NCI-H748 treated with DMSO at 0.1 percent for 48 hours (cell line): ENCODE results near the gene LHFPL2.

Experiments
- DNase-seq: peaks from one replicate; lab custom pipeline; 2025; lab: John Stamatoyannopoulos, UW

The LHFPL2 gene

DNA sequence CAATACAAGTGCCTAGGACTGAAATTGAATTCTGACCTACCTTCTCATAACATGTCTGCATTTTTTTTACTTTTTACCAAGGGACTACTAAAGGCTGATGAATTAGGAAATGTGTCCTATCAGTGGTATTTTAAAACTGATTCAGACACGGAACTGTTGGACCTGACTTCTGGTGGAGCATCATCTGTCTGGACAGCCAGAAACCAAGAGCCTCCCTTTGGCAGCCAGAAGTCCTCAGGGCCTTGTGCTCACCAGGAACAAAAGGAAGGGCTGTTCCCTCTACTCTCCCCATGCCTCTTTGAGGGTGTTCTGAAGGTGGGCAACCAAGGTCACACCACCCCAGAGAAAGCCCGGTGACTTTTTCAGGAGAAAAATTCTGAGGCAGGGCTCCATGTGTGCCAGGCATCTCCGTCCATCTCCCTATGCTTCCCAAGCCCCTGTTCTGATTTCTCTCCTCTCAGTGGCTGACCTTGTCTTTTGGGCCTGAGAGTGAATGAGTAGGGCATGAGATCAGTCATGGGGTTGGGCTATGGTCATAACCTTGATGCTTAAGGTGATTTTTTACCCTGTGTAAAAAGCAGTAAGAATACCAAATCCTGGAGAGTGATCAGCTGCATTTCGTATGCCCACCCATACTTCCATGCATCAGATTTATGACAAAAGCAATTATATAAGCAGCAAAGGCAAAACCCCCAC is 144.5 kb downstream of the LHFPL2 start:
- no peak for DNase-seq

DNA sequence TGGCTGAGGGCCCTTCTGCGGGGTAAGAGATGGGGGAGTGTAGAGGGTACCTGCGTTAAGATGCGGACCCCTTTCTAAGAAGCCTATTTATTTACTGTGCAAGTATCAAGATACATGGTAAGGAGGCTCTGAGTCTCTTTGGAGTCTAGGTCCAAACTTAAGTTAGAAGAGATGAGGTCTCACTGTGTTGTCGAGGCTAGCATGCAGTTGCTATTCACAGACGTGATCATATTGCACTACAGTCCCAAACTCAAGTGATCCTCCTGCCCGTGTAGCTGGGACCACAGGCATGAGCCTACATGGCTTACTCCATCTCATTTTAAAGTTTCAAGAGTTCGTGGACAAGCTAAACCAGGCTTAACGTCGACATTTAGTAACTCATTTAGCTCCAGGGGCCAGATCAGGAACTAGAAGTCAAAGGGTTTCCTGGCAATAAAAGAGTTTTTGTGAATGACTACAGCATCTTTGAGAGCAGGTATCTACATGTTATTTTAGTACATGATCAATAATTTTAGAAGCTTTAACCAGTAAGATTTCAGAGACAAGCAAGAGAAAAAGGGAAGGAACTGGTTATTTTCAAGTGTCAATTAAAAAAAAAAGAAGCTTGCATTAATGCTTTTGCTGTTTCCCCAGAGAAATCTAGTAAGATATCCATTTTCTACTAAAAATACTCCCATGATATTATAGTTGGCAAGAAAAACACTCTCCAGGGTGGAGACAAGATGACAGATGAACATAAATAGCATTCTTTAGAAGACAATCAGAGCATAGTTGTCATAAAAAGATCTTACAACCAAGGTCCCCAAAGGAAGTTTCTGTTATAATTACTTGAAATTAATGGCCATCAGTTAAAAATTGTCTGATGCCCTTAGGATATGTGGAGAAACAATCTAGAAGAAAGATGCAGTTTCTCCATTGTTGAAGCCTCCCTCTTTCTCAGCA is 146.9 kb downstream of the LHFPL2 start:
- DNase-seq, result no peak

DNA sequence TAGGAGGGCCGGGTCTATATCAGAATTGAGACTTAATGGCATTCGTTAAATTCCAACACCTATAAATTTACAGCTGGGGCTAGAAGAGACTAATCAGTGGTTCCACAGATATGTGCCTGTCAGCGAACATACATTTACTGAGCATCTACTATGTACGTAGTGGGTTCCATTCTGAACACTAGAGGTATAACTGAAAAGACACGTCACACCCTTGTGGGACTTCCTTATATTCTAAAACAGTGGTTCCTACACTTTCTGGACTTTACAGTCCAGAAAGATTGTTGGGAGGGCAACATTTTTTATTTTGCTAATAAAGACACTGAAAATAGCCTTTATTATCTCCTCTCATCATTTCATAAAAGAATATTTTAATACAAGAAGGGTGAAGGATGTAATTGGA is 147.7 kb downstream of the LHFPL2 start:
- DNase-seq, result no peak

DNA sequence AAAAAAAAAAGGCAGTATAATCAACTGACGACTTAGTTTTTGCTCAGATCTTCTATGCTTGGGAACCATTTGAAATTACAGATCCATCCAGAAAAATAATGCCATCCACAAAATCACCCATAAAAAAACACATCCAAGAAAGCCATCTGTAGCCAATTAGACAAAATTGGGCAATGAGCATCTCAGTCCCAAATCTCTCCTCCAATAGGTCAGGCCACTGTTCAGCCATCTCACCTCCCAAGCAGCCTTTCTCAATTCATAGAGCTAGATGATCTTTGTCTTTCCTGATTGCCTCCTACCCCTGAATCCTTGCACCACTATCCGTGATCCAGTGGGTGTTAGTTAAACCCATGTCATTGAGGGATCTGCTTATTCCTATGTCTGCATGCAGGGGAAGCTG is 148.5 kb downstream of the LHFPL2 start:
- no peak for DNase-seq

DNA sequence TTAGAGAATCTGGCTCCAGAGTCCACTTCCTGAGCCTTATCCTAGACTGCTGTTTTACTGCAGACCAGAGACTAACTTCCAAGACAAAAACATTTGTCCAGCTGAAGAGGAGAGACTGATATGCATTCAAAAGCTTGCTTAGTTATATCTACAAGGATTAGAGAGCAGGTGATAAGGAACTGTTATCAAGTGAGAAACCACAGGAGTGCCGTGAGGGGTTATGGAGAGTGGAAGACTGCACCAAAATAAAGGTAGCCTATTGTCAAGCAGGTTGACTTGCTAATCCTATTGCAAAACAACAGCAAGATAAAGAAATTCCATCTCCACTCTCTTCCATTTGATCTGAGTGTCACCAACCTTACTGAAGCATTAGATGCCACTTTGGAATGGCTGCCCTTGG is 149.1 kb downstream of the LHFPL2 start:
- DNase-seq, result no peak

DNA sequence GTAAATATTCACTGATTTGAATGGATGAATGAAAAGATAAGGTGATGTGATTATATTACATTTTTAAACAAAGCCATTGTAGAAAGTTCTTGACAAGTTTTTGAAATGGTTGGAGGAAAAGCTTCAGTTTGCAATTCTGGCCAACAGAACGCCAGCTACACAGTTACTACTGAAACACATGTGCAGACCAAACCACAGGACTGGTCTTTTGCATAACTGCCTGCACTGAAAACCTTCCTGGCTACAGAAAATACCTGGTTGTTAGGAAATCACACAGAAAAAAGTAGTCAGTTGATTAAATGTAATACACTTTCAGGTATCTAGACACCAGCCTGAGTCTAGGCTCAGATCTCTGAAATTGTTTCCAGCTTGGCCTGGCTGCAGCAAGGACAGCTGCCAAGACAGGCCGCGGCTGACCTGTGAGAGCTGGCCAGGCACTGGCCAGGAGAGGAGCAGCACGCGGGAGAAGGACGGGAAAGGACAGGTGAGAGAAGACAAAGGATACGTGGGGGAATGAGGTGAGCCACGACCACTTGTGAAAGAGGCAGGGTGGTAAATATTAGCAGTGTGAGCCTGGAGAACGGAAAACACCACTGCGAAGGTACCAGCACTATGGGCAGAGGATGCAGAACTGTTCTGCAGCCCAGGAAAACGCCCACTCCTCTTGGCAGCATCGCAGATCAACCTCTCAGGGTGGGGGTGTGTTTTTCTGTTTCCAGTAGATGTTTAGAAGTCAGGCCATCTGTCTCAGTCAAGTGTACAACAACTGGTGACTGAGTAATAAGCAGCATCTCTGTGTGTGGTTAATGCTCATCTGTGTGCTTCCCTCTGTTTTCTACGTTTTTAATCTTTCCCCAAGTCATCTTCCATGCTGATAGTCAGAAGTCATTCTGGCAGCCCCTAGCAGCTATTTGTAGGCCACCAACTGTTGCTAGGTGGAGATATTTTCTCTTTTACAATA is 150.7 kb downstream of the LHFPL2 start:
- no peak for DNase-seq

DNA sequence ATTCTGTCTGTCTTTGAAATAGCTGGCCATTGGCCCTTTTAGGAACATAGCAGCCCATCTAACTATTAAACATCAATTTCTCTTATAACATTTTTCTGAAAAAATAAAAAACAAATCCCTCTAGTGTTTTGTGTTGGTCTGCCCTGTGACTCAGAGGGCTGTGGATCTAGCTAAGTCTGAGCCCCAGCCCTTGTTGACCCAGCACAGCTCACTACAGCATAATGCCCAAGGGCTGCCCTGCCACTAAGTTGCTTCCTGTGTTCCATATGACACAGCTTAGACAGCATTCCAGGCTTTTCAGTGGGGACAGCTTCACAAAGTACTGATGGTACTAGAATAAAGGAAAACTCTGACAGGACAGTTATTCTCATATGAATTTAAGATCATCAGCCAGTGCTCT is 152.2 kb downstream of the LHFPL2 start:
- no peak for DNase-seq

DNA sequence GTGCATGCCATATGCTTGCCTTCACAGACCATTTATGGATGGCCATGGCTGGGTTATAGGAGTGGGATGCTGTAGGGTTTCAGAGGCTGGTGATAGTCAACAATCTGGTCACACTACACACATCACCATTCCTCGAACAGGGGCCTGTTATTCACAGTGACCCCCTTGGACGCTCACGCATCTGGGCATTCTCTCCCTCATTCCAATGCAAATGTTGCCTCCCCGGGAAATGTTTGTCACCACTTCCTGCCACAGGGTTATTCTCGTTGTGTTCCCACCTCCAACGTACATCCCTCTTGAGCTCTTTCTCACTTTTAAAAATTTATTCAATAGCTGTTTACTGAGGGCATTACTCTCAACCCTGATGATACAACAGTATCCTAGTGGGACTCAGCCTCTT is 152.8 kb downstream of the LHFPL2 start:
- DNase-seq, result no peak

DNA sequence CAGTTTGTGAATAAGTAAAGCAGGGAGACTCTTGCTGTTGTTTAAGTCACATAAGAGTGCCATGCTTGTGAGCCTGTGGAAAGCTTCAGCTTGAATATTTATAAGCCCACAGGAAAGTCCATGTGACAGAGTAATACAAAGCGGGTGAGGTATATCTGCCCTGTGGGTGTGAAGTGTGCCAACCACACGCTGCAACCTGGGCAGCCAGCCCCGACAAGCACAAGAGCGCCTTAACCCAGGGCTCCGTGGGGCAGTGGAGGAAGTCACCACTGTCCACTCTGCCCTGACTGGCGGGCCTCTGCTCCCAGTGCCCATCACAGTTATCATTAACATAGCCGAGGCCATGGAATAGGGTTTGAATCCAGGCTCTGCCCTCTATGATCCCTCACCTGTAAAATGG is 155.9 kb downstream of the LHFPL2 start:
- no peak for DNase-seq

DNA sequence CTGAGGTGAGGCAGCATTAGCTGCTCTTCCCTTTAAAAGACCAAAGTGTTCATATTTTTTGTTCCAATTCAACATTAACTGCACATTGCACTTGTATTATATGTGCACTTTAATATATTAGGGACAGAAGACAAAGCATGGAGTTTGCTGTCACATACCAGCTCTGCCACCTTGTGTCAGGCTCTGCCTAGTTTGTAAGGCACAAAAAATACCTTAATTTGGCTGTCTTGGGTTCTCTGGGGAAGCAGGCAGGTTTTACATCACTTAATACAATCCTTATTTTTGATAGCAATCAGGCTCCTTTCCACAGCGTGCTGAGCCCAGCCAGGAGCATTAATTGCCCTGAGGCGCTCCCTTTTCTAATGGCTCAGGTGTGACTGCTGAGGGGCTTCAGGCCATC is 156.3 kb downstream of the LHFPL2 start:
- no peak for DNase-seq

DNA sequence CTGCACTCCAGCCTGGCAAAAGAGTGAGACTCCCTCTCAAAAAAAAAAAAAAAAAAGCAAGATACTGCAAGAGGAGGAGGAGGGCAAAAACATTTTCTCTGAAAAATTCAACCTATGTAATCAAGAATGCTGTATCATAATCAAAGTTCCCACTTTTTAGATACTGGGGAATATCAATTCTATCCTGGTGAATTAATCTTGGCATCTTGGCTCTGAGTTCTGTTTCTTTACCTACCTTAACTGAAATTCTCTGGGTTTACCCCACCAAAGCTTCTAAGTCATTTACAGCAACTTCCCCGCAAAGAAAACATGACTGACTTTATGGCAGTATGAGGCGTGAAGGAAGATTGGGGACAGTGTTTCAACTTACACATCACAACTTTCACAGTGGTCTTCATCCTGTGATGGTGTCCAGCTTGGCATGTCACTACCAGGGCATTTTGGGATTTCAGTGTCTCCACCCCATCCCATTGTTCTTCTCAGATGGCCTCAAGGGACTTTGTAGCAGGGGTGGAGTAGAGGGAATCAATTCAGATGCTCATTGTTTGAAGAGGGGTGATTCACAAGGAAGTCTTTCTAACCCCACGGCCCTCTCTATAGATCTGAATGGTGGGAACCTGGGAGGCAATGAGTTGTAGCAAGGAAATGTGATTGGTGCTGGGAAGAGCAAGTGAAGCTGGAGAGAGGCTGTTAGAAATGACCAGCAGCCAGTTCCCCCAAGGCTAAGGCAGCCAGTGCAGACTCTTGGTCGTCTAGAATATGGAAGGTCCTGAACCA is 157.7 kb downstream of the LHFPL2 start:
- no peak for DNase-seq

DNA sequence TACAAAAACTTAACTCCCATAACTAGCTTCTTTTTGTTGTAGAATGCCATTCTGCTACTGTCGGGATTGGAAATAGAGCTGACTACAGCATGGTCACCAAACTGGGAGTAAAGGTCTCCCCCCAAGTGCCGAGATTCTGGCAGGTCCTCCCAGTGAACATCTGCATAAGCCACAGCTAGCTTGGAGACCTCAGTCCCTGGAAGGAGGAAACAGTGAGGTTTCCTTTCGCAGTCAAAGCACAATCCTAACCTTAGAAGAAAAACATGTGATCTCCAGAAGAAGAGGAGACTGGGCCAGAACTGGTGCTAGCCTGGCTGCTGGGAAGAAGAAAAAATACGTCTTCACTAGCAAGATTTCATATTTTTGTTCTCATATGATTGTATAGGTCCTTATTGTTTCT is 160.7 kb downstream of the LHFPL2 start:
- no peak for DNase-seq

DNA sequence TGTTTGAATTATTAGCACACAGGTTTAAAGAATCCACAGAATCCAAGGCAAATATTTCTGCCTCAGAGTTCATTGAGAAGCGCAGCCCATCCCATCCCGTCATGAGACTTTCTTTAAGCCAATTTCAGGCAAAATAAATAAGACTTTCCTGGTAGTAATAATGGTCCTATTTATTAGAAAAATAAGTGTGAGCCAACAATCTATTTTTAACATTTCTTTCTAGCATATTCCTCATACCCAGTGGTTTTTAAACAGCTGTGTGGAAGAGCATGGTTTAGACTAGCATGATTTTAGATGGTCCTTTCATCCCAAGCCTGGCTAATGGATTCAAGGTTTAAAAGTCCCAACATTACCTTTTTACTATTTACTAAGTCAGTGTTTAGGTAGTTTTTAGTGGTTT is 162.4 kb downstream of the LHFPL2 start:
- DNase-seq, result no peak

DNA sequence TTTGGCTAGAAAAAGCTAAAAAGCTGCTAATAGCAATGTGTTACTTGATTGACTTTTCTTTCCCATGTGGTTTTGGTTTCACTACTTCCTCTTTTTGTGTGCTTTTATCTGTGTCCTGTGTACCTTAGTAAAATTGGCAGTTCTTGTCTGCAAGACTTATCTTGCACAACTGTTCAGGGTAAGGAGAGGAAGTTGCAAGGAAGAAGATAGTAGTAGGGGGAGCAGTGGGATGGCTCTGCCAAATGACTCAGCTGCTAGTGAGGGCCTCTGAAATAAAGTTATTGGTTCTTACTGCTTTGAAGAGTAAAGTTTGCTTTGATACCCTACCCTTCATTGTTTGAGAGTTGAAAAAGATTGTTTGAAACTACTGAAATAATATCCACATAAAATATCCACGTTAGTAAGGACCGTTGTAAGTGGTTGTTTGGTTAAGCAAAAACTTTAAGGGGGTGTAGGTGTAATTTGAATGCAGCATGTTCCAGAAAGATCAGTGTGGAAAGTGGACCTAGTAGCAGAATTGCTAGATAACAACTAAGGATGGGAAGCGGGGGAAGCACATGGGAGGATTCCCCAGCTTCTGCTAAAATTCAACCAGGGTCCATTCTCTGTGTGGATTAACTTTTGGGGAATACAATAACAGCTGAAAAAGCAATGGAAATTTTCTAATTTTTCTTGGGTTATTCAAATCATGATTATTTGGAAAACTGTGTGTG is 164.6 kb downstream of the LHFPL2 start:
- no peak for DNase-seq

DNA sequence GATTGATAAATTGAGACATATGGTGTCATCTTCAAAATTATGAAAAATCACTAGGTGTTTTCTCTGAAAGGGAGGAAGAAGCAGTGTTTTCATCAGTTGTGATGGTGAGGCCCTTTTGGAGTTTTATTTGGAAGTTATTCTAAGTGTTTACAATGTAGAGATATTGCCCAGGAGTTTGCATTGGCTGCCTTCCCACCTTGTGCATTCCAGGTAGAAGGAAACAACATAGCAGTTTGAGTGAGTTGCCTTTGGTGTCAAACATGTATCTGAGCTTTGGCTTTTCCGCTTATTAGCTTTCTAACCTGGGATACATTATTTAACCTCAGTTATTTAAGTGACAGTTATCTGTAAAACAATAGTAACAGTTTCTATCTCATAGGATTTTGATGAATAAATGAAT is 165.6 kb downstream of the LHFPL2 start:
- DNase-seq, result no peak

DNA sequence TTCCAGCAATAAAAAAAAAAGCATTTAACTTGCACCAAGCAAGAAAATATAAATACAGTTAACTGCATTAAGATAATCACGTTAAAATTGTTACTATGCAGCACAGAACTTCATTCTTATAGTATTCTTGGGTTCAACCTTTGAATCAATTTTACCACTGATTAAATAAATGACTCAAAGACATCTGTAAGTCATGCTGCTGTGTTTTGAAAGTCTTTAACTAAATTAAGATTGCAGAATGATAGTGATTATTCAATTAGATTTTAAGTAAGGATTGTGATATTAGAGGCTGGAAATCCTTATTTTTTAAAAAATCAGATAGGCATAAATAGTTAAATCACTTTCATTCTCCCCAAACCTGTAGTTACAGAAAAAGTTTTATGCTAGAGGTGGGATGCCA is 171.8 kb downstream of the LHFPL2 start:
- no peak for DNase-seq

DNA sequence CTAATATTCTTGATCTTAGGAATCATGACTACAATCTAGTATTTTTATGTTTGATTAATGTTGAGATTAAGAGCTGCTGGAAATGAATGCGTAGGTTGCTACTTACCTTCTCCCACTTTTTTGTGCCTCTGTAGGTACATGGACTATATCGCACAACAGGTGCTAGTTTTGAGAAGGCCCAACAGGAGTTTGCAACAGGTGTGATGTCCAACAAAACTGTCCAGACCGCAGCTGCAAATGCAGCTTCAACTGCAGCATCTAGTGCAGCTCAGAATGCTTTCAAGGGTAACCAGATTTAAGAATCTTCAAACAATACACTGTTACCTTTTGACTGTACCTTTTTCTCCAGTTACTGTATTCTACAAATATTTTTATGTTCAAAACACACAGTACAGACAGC is 173.2 kb downstream of the LHFPL2 start:
- DNase-seq, result no peak

DNA sequence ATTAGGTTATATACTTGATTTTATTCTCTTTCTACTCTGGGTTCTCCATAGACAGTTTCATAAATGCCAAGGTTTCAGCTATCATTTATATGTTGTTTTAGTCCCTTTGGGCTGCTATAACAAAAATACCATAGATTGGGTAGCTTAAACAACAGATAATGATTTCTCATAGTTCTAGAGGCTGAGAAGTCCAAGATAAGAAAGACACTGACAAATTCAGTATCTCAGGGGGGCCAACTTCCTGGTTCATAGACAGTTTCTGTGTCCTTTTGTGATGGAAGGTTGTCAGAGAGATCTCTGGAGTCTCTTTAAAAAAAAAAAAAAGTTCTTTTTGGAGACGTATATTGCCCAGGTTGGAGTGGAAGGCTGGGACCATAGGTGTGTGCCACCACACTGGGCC is 174.8 kb downstream of the LHFPL2 start:
- DNase-seq, result no peak

DNA sequence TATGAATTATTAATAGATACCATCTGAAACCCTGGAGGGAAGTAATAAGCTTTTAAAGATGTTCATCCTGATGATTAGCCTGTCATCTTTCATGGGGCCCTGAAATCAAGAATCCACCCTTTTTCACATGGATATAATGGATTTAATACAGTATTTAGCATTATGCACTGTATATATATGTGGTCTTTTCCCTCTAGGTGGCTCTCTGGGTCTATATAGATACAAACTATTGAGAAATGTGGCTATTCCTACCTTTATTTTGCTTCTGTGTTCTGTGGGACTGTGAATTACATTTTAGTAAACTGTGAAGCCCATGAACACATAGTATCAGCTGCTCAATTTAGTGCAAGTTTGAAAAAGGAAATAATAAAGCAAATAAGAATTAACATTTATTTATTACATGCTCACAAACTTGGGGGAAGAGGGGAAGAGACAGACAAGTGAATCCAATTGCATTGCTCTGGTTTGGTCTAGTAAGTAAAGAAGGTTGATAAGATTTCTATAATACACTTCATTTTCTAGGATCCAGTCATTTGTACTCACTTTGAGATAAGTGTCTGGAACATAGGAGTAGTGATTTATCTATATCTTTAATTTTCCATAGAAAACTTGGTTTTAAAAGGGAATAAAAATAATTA is 176.0 kb downstream of the LHFPL2 start:
- no peak for DNase-seq

DNA sequence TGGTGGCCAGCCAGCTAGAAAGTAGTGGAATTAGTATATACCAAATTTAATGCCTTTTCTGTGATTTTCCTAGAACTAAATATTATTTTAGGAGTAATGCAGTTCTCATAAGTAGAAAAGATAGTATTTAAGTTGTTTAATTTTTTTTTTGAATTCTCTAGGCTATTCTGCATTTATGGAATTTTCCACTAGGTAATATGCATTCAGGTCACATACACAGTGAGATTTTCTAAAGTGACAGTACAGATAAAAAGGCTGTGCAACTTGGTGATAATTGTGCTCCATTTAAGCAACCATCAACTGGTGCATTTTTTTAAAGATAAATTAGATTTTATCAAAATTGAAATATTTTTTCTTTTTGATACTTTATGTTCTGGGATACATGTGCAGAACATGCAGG is 176.7 kb downstream of the LHFPL2 start:
- DNase-seq, result no peak
